Measurements from ENCODE around the gene OCSTAMP. TPM values are rescaled to one million over a fixed set of nuclear protein-coding genes. Genes with fewer than 3 reads are reported as not detected.

OCSTAMP gene
- total and polyA plus RNA-seq, 2 experiments from 2014 or later: 0.32 to 0.45 TPM

DNA sequence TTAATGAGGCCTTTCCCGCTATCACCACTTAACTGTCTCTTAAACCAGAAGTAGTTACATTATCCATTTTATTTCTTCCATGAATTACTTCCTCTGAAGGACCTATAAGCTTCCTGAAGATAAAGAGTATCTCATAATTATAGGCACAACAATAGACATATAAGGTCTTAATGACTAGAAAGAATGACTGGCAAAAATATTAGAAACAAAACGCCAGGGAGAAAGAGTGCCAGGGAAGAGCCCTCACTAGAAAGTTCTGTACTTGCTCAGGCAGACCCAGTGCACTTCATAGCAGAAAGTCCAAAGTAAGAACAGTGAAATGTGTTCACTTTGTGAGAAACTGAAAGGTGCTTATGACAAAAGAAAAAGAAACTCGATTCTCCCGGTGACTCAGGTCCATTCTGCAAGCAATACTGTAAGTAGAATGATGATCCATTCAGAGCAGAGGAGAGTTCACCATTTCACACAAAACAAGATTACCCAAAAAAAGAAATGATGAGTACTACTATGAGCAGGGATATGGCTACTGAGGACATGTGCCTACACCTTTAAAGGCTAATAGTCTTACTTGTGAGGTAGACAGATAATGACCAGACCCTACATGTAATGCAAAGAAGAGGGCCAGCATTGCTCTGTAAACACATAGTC, 42.6 kb downstream of the OCSTAMP start:
- Histone ChIP-seq H2AFZ (no peak overlapping the region), H3F3A (replicated peaks; ENCODE audit: low read depth) (0 out of 2 replicates have a peak, but pooled peaks cover 1% of the 10 kb centered on the region), H3K79me2 (replicated peaks; ENCODE audit: insufficient read depth) (peaks cover 11% of the 10 kb centered on the region), H3K4me3 (no peak overlapping the region), H3K27me3 (ENCODE audit: insufficient read depth) (no peaks in the 10 kb centered on the region), H3K4me1 (ENCODE audit: insufficient read depth) (peaks cover 6% of the 10 kb centered on the region; the same call in 1 of the 2 replicates), H4K20me1 (replicated peaks; ENCODE audit: insufficient read depth) (no peaks in the 10 kb centered on the region; the same call in 1 of the 2 replicates), H3K36me3 (ENCODE audit: insufficient read depth) (peaks cover 33% of the 10 kb centered on the region), H3K4me2 (no peak overlapping the region), H3K9me2 (ENCODE audit: insufficient read depth) (peaks cover 7% of the 10 kb centered on the region), H3K27ac (ENCODE audit: low read depth) (no peak overlapping the region)
- no peak overlapping the region for H3K4me3 Mint-ChIP-seq
- H3K27ac Mint-ChIP-seq: no peak overlapping the region
- H3K9me3 Mint-ChIP-seq: peaks cover 51% of the 10 kb centered on the region
- DNase-seq (ENCODE audit: low spot score) (no peak), ATAC-seq (no peak)
- no peaks in the 10 kb centered on the region; the same call in 2 of the 3 replicates for H3K4me1 Mint-ChIP-seq
- peaks cover 90% of the 10 kb centered on the region for H3K36me3 Mint-ChIP-seq (ENCODE audit: low read depth)
- H3K27me3 Mint-ChIP-seq (ENCODE audit: insufficient read depth, low read depth, poor library complexity): peaks cover 2% of the 10 kb centered on the region
- TF ChIP-seq ZNF114 (CRISPR knock-in tag; IDR thresholded peaks at IDR 0.05): no peak
- TF ChIP-seq, protein P1, sequence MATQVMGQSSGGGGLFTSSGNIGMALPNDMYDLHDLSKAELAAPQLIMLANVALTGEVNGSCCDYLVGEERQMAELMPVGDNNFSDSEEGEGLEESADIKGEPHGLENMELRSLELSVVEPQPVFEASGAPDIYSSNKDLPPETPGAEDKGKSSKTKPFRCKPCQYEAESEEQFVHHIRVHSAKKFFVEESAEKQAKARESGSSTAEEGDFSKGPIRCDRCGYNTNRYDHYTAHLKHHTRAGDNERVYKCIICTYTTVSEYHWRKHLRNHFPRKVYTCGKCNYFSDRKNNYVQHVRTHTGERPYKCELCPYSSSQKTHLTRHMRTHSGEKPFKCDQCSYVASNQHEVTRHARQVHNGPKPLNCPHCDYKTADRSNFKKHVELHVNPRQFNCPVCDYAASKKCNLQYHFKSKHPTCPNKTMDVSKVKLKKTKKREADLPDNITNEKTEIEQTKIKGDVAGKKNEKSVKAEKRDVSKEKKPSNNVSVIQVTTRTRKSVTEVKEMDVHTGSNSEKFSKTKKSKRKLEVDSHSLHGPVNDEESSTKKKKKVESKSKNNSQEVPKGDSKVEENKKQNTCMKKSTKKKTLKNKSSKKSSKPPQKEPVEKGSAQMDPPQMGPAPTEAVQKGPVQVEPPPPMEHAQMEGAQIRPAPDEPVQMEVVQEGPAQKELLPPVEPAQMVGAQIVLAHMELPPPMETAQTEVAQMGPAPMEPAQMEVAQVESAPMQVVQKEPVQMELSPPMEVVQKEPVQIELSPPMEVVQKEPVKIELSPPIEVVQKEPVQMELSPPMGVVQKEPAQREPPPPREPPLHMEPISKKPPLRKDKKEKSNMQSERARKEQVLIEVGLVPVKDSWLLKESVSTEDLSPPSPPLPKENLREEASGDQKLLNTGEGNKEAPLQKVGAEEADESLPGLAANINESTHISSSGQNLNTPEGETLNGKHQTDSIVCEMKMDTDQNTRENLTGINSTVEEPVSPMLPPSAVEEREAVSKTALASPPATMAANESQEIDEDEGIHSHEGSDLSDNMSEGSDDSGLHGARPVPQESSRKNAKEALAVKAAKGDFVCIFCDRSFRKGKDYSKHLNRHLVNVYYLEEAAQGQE (IDR thresholded peaks at IDR 0.05; ENCODE audit: unreplicated experiment): no peak
- TF ChIP-seq STAT1 (IDR thresholded peaks at IDR 0.05; ENCODE audit: unreplicated experiment): no peak
- no peak for TF ChIP-seq NANOG (IDR thresholded peaks at IDR 0.05; ENCODE audit: borderline replicate concordance)

DNA sequence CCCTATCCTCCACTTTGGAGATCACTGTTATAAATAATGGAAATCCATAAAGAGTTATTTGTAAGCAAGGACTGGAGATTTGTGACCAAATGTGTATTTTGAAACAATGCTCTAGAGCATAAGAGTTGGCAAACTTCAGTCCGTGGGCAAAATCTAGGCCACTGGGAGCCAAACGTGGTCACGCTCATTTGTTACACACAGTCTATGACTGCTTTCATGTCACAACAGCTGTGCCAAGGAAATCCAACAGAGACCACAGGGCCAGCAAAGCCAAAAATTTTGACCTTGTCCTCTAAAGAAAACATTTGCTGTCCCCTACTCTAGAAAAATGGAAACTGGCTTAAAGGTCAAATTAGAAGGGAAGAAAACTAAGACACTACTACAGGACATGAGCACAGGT, 44.9 kb downstream of the OCSTAMP start:
- H3K27ac Mint-ChIP-seq: no peak overlapping the region
- H3K9me3 Mint-ChIP-seq: peaks cover 70% of the 10 kb centered on the region
- H3K27me3 ChIP-seq (ENCODE audit: insufficient read depth): no peaks in the 10 kb centered on the region
- H2AFZ ChIP-seq: no peak overlapping the region
- H4K20me1 ChIP-seq (replicated peaks; ENCODE audit: insufficient read depth): no peaks in the 10 kb centered on the region
- peaks cover 56% of the 10 kb centered on the region for H3K36me3 ChIP-seq (ENCODE audit: insufficient read depth)
- H3F3A ChIP-seq (replicated peaks; ENCODE audit: low read depth): peaks cover 5% of the 10 kb centered on the region; the same call in 1 of the 2 replicates
- no peak overlapping the region for H3K4me3 ChIP-seq
- H3K4me2 ChIP-seq: no peak overlapping the region
- H3K36me3 Mint-ChIP-seq (ENCODE audit: low read depth): peaks cover 95% of the 10 kb centered on the region
- no peaks in the 10 kb centered on the region for H3K4me1 ChIP-seq (ENCODE audit: insufficient read depth)
- H3K27me3 Mint-ChIP-seq (ENCODE audit: insufficient read depth, low read depth, poor library complexity): peaks cover 2% of the 10 kb centered on the region
- no peaks in the 10 kb centered on the region for H3K79me2 ChIP-seq (replicated peaks; ENCODE audit: insufficient read depth)
- no peaks in the 10 kb centered on the region; the same call in 2 of the 3 replicates for H3K4me1 Mint-ChIP-seq
- no peak for ATAC-seq
- DNase-seq (ENCODE audit: low spot score): no peak
- H3K4me3 Mint-ChIP-seq: no peak overlapping the region
- H3K27ac ChIP-seq (ENCODE audit: low read depth): no peak overlapping the region
- no peaks in the 10 kb centered on the region; the same call in 1 of the 2 replicates for H3K9me2 ChIP-seq (ENCODE audit: insufficient read depth)
- TF ChIP-seq EZH2phosphoT487 (IDR thresholded peaks at IDR 0.05; ENCODE audit: unreplicated experiment) (no peak), EZH2 (IDR thresholded peaks at IDR 0.05; ENCODE audit: low read depth, unreplicated experiment) (no peak), ZNF114 (CRISPR knock-in tag; IDR thresholded peaks at IDR 0.05) (no peak)
- TF ChIP-seq, protein P2, sequence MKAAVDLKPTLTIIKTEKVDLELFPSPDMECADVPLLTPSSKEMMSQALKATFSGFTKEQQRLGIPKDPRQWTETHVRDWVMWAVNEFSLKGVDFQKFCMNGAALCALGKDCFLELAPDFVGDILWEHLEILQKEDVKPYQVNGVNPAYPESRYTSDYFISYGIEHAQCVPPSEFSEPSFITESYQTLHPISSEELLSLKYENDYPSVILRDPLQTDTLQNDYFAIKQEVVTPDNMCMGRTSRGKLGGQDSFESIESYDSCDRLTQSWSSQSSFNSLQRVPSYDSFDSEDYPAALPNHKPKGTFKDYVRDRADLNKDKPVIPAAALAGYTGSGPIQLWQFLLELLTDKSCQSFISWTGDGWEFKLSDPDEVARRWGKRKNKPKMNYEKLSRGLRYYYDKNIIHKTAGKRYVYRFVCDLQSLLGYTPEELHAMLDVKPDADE (IDR thresholded peaks at IDR 0.05): no peak
- TF ChIP-seq, protein P1 (IDR thresholded peaks at IDR 0.05; ENCODE audit: unreplicated experiment): no peak

Data from GM23338 (cell line).